T-cell (primary cell): ENCODE data around the gene TKT. TPM values are rescaled to one million over a fixed set of nuclear protein-coding genes. Genes with fewer than 3 reads are reported as not detected.

Experiments
- ATAC-seq, 4 experiments: fragments of 200-7000 bp in 3 of 4; fragments of 150-1000 bp in 1 of 4; cut with Tn5 transposase; replicated peaks in 1 of 4; 1 replicate in 3 of 4; 2 replicates in 1 of 4; pipeline ENCODE4 v1.10.0; 2021; ENCODE audit warnings: moderate library complexity in 3 of 4, mild to moderate bottlenecking in 2 of 4, moderate number of reproducible peaks in 1 of 4
- CTCF ChIA-PET, 2 donors: fragments of 300-600 bp; sonication (Branson Sonifier 250); formaldehyde crosslinking; loops; one replicate each; lab custom pipeline; 2022; ENCODE audit warnings: antibody characterized with exemption in 2 of 2; lab: Charles Lee
- POLR2A ChIA-PET, 2 donors: fragments of 300-600 bp; sonication (Branson Sonifier 250); formaldehyde crosslinking; loops; one replicate each; lab custom pipeline; 2022; ENCODE audit warnings: antibody characterized with exemption in 2 of 2; lab: Charles Lee
- DNase-seq, 35 experiments: peaks; one replicate each; pipeline versions ENCODE4 v3.0.0 to v3.0.0-alpha.2; 2013 to 2023
- H3K27ac ChIP-seq: one replicate; pipeline ENCODE4 v1.5.1; 2013; ENCODE audit warnings: low read length
- H3K27me3 ChIP-seq, 2 experiments: replicated peaks in 1 of 2; 1 replicate in 1 of 2; 2 replicates in 1 of 2; pipeline versions ENCODE4 v1.6.1 to v1.7.0; 2013; ENCODE audit warnings: low read length in 1 of 2, mixed read lengths in 1 of 2; ENCODE audit not compliant: control insufficient read depth in 2 of 2, insufficient read depth in 2 of 2; ENCODE audit errors: extremely low read depth in 1 of 2
- H3K36me3 ChIP-seq, 2 donors: 1 replicate in 1 of 2; 2 replicates in 1 of 2; pipeline versions ENCODE4 v1.6.1 to v1.7.0; 2013; ENCODE audit warnings: low read length in 1 of 2; ENCODE audit not compliant: control insufficient read depth in 2 of 2, insufficient read depth in 1 of 2; ENCODE audit errors: extremely low read depth in 1 of 2
- H3K4me1 ChIP-seq, 2 experiments: 1 replicate in 1 of 2; 2 replicates in 1 of 2; pipeline versions ENCODE4 v1.6.1 to v1.7.0; 2013; ENCODE audit warnings: low read length in 2 of 2, mixed read lengths in 1 of 2; ENCODE audit not compliant: insufficient read depth in 2 of 2, control insufficient read depth in 1 of 2; ENCODE audit errors: extremely low read depth in 1 of 2
- H3K4me3 ChIP-seq, 2 donors: 1 replicate in 1 of 2; 2 replicates in 1 of 2; pipeline versions ENCODE4 v1.5.1 to v1.7.0; 2013; ENCODE audit warnings: mild to moderate bottlenecking in 2 of 2, low read length in 1 of 2, moderate library complexity in 1 of 2; ENCODE audit not compliant: control insufficient read depth in 1 of 2; ENCODE audit errors: extremely low read depth in 1 of 2
- H3K9me3 ChIP-seq: 2 replicates; pipeline ENCODE4 v1.7.0; 2013
- H3K27ac Mint-ChIP-seq, 2 donors: one replicate each; pipeline ENCODE4 v1.8.0; 2020 to 2021; ENCODE audit warnings: mild to moderate bottlenecking in 2 of 2, mixed read lengths in 2 of 2
- H3K27me3 Mint-ChIP-seq, 2 donors: one replicate each; pipeline ENCODE4 v1.8.0; 2021 to 2022; ENCODE audit warnings: mixed read lengths in 2 of 2
- H3K36me3 Mint-ChIP-seq: one replicate; pipeline ENCODE4 v1.8.0; 2021; ENCODE audit warnings: mixed read lengths
- H3K4me1 Mint-ChIP-seq, 3 donors: one replicate each; pipeline ENCODE4 v1.8.0; 2020 to 2022; ENCODE audit warnings: mixed read lengths in 3 of 3, mild to moderate bottlenecking in 1 of 3
- H3K4me3 Mint-ChIP-seq, 3 donors: one replicate each; pipeline ENCODE4 v1.8.0; 2020 to 2022; ENCODE audit warnings: mild to moderate bottlenecking in 3 of 3, mixed read lengths in 3 of 3, moderate library complexity in 3 of 3
- H3K9me3 Mint-ChIP-seq, 3 donors: one replicate each; pipeline ENCODE4 v1.8.0; 2020 to 2022; ENCODE audit warnings: mixed read lengths in 3 of 3
- WGBS: methylation state at CpG from one replicate; pipeline ENCODE4 v1.1.5; 2013; ENCODE audit warnings: missing lambda C conversion rate; ENCODE audit not compliant: insufficient coverage; 5-methylcytosine and 5-hydroxymethylcytosine counted together
- total RNA-seq, 35 experiments: library from RNA in 6 of 35; stranded (reverse) in 6 of 35; fragments of 120-200 nt in 1 of 35; gene quantifications; one replicate each; pipeline versions ENCODE4 v1.2.1 to v1.2.4 and lab custom pipeline; 2013 to 2026

The TKT gene
- total RNA-seq, 5 donors from 2014 or later (not counting 1 experiment from before 2014, with no cell fraction given): 98.2 to 139 (median 118) TPM

GRCh38 chr3:53243785-53244184 is 12.0 kb downstream of the TKT start:
- peaks cover 3 to 15% of the 10 kb centered on the region in 2 experiments for H3K4me1 ChIP-seq
- H3K27ac ChIP-seq: no peak overlapping the region

GRCh38 chr3:53243165-53243564 is 12.7 kb downstream of the TKT start:
- no peaks in the 10 kb centered on the region for H3K27me3 Mint-ChIP-seq
- no peaks in the 10 kb centered on the region for H3K9me3 Mint-ChIP-seq
- no peak for ATAC-seq
- H3K4me1 ChIP-seq: peaks cover 3 to 15% of the 10 kb centered on the region in 2 experiments
- no peak overlapping the region for H3K4me3 Mint-ChIP-seq
- H3K27me3 ChIP-seq: no peaks in the 10 kb centered on the region
- no peak overlapping the region for H3K27ac ChIP-seq
- no peak overlapping the region for H3K4me3 ChIP-seq
- ChIA-PET POLR2A (no interaction called here), CTCF (no interaction called here)
- 97% methylated on average over 12 of the region's 14 CpGs for WGBS
- H3K27ac Mint-ChIP-seq: no peak overlapping the region
- peaks cover 13% of the 10 kb centered on the region for H3K36me3 Mint-ChIP-seq
- DNase-seq: no peak
- H3K4me1 Mint-ChIP-seq: peaks cover 15 to 18% (median 17%) of the 10 kb centered on the region in 3 donors
- H3K36me3 ChIP-seq: peaks cover 16 to 47% of the 10 kb centered on the region in 2 donors
- H3K9me3 ChIP-seq: no peaks in the 10 kb centered on the region

More at GRCh38 chr3:53243785-53244184, 12.0 kb downstream of the TKT start:
- ATAC-seq (no peak), DNase-seq (no peak)
- peaks cover 20 to 24% (median 22%) of the 10 kb centered on the region in 3 donors for H3K4me1 Mint-ChIP-seq
- no peak overlapping the region for H3K4me3 ChIP-seq
- H3K36me3 ChIP-seq: peaks cover 14 to 41% of the 10 kb centered on the region in 2 donors
- no peak overlapping the region for H3K27ac Mint-ChIP-seq
- H3K27me3 Mint-ChIP-seq: no peaks in the 10 kb centered on the region
- H3K27me3 ChIP-seq: no peaks in the 10 kb centered on the region
- no peak overlapping the region for H3K4me3 Mint-ChIP-seq
- no peaks in the 10 kb centered on the region for H3K9me3 Mint-ChIP-seq
- CTCF ChIA-PET: no interaction called here
- H3K9me3 ChIP-seq: no peaks in the 10 kb centered on the region
- peaks cover 12% of the 10 kb centered on the region for H3K36me3 Mint-ChIP-seq
- POLR2A ChIA-PET: no interaction called here
- 78% methylated on average over 3 of the region's 8 CpGs for WGBS

- Mint-ChIP-seq H3K4me1 (peaks cover 10 to 13% (median 11%) of the 10 kb centered on the region in 3 donors), H3K27ac (no peak overlapping the region), H3K4me3 (no peak overlapping the region), H3K36me3 (peaks cover 13% of the 10 kb centered on the region), H3K27me3 (no peaks in the 10 kb centered on the region), H3K9me3 (no peaks in the 10 kb centered on the region)
- CTCF ChIA-PET: no interaction called here
- WGBS: 100% methylated on average over 1 of the region's 4 CpGs
- H3K9me3 ChIP-seq: no peaks in the 10 kb centered on the region
- H3K36me3 ChIP-seq: peaks cover 19 to 51% of the 10 kb centered on the region in 2 donors
- no peak overlapping the region for H3K27ac ChIP-seq
- no peaks in the 10 kb centered on the region for H3K27me3 ChIP-seq
- POLR2A ChIA-PET: no interaction called here
- no peak overlapping the region for H3K4me3 ChIP-seq
- peaks cover under 1 to 14% of the 10 kb centered on the region in 2 experiments for H3K4me1 ChIP-seq
- DNase-seq (no peak), ATAC-seq (no peak)
Measured at GRCh38 chr3:53242642-53243041, 13.2 kb downstream of the TKT start.

- H3K36me3 ChIP-seq: peaks cover 19 to 51% of the 10 kb centered on the region in 2 donors
- H3K27me3 Mint-ChIP-seq: no peaks in the 10 kb centered on the region
- H3K9me3 Mint-ChIP-seq: no peaks in the 10 kb centered on the region
- no peak overlapping the region for H3K27ac Mint-ChIP-seq
- peaks cover 8 to 12% (median 10%) of the 10 kb centered on the region in 3 donors for H3K4me1 Mint-ChIP-seq
- WGBS: 92% methylated on average over 7 of the region's 7 CpGs
- CTCF ChIA-PET: no interaction called here
- ATAC-seq (no peak), DNase-seq (no peak)
- H3K9me3 ChIP-seq: no peaks in the 10 kb centered on the region
- H3K36me3 Mint-ChIP-seq: peaks cover 13% of the 10 kb centered on the region
- H3K4me1 ChIP-seq: peaks cover 0 to 12% of the 10 kb centered on the region in 2 experiments
- POLR2A ChIA-PET: no interaction called here
- H3K4me3 ChIP-seq: no peak overlapping the region
- no peaks in the 10 kb centered on the region for H3K27me3 ChIP-seq
- H3K4me3 Mint-ChIP-seq: no peak overlapping the region
- H3K27ac ChIP-seq: no peak overlapping the region
Measured at GRCh38 chr3:53242155-53242554, 13.7 kb downstream of the TKT start.

- peaks cover 0 to 12% of the 10 kb centered on the region in 2 experiments for H3K4me1 ChIP-seq
- ATAC-seq: no peak
- POLR2A ChIA-PET: no interaction called here
- H3K4me1 Mint-ChIP-seq: peaks cover 5 to 9% (median 8%) of the 10 kb centered on the region in 3 donors
- no peaks in the 10 kb centered on the region for H3K27me3 ChIP-seq
- peaks cover 12% of the 10 kb centered on the region for H3K36me3 Mint-ChIP-seq
- H3K4me3 ChIP-seq: no peak overlapping the region
- H3K4me3 Mint-ChIP-seq: no peak overlapping the region
- no peaks in the 10 kb centered on the region for H3K27me3 Mint-ChIP-seq
- 94% methylated on average over 12 of the region's 28 CpGs for WGBS
- H3K27ac ChIP-seq: no peak overlapping the region
- no peak overlapping the region for H3K27ac Mint-ChIP-seq
- no peaks in the 10 kb centered on the region for H3K9me3 Mint-ChIP-seq
- no peaks in the 10 kb centered on the region for H3K9me3 ChIP-seq
- CTCF ChIA-PET: no interaction called here
- no peak for DNase-seq
- peaks cover 19 to 57% of the 10 kb centered on the region in 2 donors for H3K36me3 ChIP-seq
Measured at GRCh38 chr3:53240989-53241972, 14.5 kb downstream of the TKT start.

GRCh38 chr3:53239800-53240199 is 16.0 kb downstream of the TKT start:
- ChIA-PET POLR2A (no interaction called here), CTCF (no interaction called here)
- H3K27me3 ChIP-seq: no peaks in the 10 kb centered on the region
- H3K9me3 Mint-ChIP-seq: no peaks in the 10 kb centered on the region
- no peaks in the 10 kb centered on the region for H3K27me3 Mint-ChIP-seq
- H3K27ac ChIP-seq: no peak overlapping the region
- ATAC-seq: no peak
- 92% methylated on average over 1 of the region's 5 CpGs for WGBS
- peaks cover 9% of the 10 kb centered on the region for H3K36me3 Mint-ChIP-seq
- H3K36me3 ChIP-seq: peaks cover 19 to 70% of the 10 kb centered on the region in 2 donors
- no peak for DNase-seq
- peaks cover 0 to 12% of the 10 kb centered on the region in 2 experiments for H3K4me1 ChIP-seq
- H3K4me3 ChIP-seq: no peak overlapping the region
- H3K4me3 Mint-ChIP-seq: no peak overlapping the region
- peaks cover 0 to 4% (median 3%) of the 10 kb centered on the region in 3 donors for H3K4me1 Mint-ChIP-seq
- H3K27ac Mint-ChIP-seq: no peak overlapping the region
- no peaks in the 10 kb centered on the region for H3K9me3 ChIP-seq
